GM23248 (cell line): ENCODE data around the gene CHN2. TPM values are rescaled to one million over a fixed set of nuclear protein-coding genes. Genes with fewer than 3 reads are reported as not detected.

Experiments used
- DNase-seq: peaks from one replicate; pipeline ENCODE4 v3.0.0-alpha.2; 2015
- H2AFZ ChIP-seq: fragments of 200-600 bp; sonication (generic); 2 replicates; pipeline ENCODE4 v1.6.1; 2016; ENCODE audit warnings: antibody characterized with exemption
- H3F3A ChIP-seq: fragments of 200-600 bp; sonication (generic); 2 replicates; pipeline ENCODE4 v1.6.1; 2016; ENCODE audit warnings: mild to moderate bottlenecking, antibody characterized with exemption, mixed run types; ENCODE audit not compliant: insufficient read depth
- H3K27ac ChIP-seq: fragments of 200-600 bp; sonication (generic); 2 replicates; pipeline ENCODE4 v1.5.1; 2016; ENCODE audit warnings: mild to moderate bottlenecking
- H3K27me3 ChIP-seq: fragments of 200-600 bp; sonication (generic); replicated peaks from 2 replicates; pipeline ENCODE4 v1.6.1; 2016; ENCODE audit warnings: mild to moderate bottlenecking; ENCODE audit not compliant: insufficient read depth
- H3K36me3 ChIP-seq: fragments of 200-600 bp; sonication (generic); 2 replicates; pipeline ENCODE4 v1.6.1; 2016; ENCODE audit warnings: low read depth, mild to moderate bottlenecking
- H3K4me1 ChIP-seq: fragments of 200-600 bp; sonication (generic); 2 replicates; pipeline ENCODE4 v1.6.1; 2016; ENCODE audit warnings: mild to moderate bottlenecking; ENCODE audit not compliant: insufficient read depth
- H3K4me2 ChIP-seq: fragments of 200-600 bp; sonication (generic); one replicate; pipeline ENCODE4 v1.6.1; 2016; ENCODE audit warnings: mild to moderate bottlenecking; ENCODE audit not compliant: unreplicated experiment
- H3K4me3 ChIP-seq: fragments of 200-600 bp; sonication (generic); 2 replicates; pipeline ENCODE4 v1.5.1; 2016; ENCODE audit warnings: mild to moderate bottlenecking
- H3K79me2 ChIP-seq: fragments of 200-600 bp; sonication (generic); 2 replicates; pipeline ENCODE4 v1.6.1; 2016; ENCODE audit warnings: mild to moderate bottlenecking; ENCODE audit not compliant: insufficient read depth
- H3K9ac ChIP-seq: fragments of 200-600 bp; sonication (generic); 2 replicates; pipeline ENCODE4 v1.6.1; 2016; ENCODE audit warnings: mild to moderate bottlenecking
- H3K9me2 ChIP-seq: fragments of 200-600 bp; sonication (generic); 2 replicates; pipeline ENCODE4 v1.6.1; 2016; ENCODE audit warnings: mixed run types, mild to moderate bottlenecking, moderate library complexity; ENCODE audit not compliant: insufficient read depth
- H3K9me3 ChIP-seq: fragments of 200-600 bp; sonication (generic); one replicate; pipeline ENCODE4 v1.6.1; 2017; ENCODE audit warnings: low read depth
- H4K20me1 ChIP-seq: fragments of 200-600 bp; sonication (generic); 2 replicates; pipeline ENCODE4 v1.6.0; 2016; ENCODE audit not compliant: insufficient read depth
- EZH2 ChIP-seq: fragments of 200-600 bp; sonication (generic); IDR thresholded peaks from 2 replicates; pipeline ENCODE4 v1.6.1; 2018; ENCODE audit warnings: antibody characterized with exemption, mild to moderate bottlenecking; ENCODE audit not compliant: insufficient read depth, poor library complexity, severe bottlenecking
- EZH2phosphoT487 ChIP-seq: fragments of 200-600 bp; sonication (generic); IDR thresholded peaks from 2 replicates; pipeline ENCODE4 v1.6.1; 2018; ENCODE audit warnings: antibody characterized with exemption, moderate library complexity, mild to moderate bottlenecking, low read depth; ENCODE audit not compliant: insufficient read depth
- WGBS, 2 experiments: methylation state at CpG; one replicate each; pipeline ENCODE4 v1.1.6; 2015 to 2017; ENCODE audit warnings: low lambda C conversion rate in 2 of 2, low coverage in 1 of 2; ENCODE audit errors: missing lambda C conversion rate in 2 of 2; 5-methylcytosine and 5-hydroxymethylcytosine counted together
- in situ Hi-C: fragments of 300-500 bp; cut with MboI; formaldehyde crosslinking; loops from 2 replicates; pipeline ENCODE4 v1.15.0; 2020
- polyA plus RNA-seq: library from polyadenylated mRNA; unstranded; fragments of >200 nt; fragmentation: Nextera tagmentation; extraction: Ambion mirVana; gene quantifications from 2 replicates; pipeline ENCODE4 v1.2.1, GENCODE V29; 2016
- total RNA-seq: library from RNA; depleted of rRNA; stranded (reverse); fragments of >200 nt; shearing (Covaris generic); gene quantifications from 2 replicates; pipeline ENCODE4 v1.2.3, GENCODE V29; 2014

Gene CHN2
- total and polyA plus RNA-seq, 2 experiments from 2014 or later: 1.5 to 2.3 TPM

DNA sequence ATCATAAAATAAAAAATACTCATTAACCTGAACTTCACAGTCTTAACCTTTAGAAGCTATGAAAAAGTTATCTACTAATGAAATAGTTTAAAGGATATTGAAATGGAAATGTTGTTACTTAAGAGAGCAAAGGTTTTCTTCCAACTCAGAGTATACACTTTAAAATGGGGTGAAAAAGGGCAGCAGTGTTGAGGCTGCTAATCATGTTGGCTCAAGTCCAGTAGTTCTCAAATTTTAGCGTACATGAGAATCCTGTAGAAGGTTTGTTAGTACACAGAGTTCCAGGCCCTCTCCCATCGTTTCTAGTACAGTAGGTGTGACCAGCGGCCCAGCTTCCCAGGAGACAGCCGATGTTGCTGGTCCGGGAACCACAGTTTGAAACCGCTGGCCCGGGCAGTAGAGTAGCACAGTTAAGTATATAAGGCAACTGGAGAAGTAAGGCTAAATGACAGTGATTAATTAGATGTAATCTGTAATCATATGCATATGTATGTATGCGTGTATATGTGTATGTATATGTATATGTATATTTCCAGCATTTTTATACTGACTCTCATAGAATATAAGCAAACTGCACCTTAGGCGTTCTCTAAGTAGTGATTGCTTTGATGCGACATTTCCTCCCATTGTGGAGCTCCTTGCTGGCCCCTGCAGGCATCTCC is 221.8 kb downstream of the CHN2 start:
- in situ Hi-C loops: no loop called here
- Histone ChIP-seq H4K20me1 (no peaks in the 10 kb centered on the region), H3F3A (no peaks in the 10 kb centered on the region), H3K36me3 (no peaks in the 10 kb centered on the region), H3K9me3 (no peaks in the 10 kb centered on the region), H3K4me1 (no peaks in the 10 kb centered on the region), H3K79me2 (no peaks in the 10 kb centered on the region), H3K27me3 (no peaks in the 10 kb centered on the region), H3K9me2 (no peaks in the 10 kb centered on the region), H3K9ac (no peak overlapping the region), H3K4me3 (no peak overlapping the region), H2AFZ (no peak overlapping the region), H3K4me2 (no peak overlapping the region), H3K27ac (no peak overlapping the region)
- TF ChIP-seq EZH2: no peak
- WGBS, 2 experiments: 77 to 78% methylated on average over 10 of the region's 10 CpGs
- DNase-seq: no peak

DNA sequence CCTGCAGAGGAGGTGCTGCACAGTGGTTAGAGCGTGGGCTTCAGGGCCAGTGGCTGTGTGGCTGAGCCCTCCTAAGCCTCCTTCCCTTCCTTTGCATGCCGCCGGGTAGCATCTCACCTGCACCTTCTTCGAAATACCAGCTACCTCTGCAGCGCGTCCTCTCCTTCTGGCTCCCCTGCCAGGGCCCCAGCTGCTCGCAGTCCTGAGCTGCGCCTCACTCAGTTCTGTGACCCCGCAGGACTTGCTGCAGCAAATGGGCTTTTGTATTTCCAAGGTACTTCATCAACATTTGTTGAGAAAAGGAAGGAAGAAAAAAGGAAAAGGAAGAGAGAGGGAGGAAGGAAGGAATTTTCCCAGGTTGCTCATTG is 222.3 kb downstream of the CHN2 start:
- no peak overlapping the region for H3K27ac ChIP-seq
- H3K4me1 ChIP-seq: no peaks in the 10 kb centered on the region
- H3K9me2 ChIP-seq: no peaks in the 10 kb centered on the region
- no peaks in the 10 kb centered on the region for H4K20me1 ChIP-seq
- no peak for TF ChIP-seq EZH2
- TF ChIP-seq EZH2phosphoT487: no peak
- in situ Hi-C loops: no loop called here
- no peak overlapping the region for H3K9ac ChIP-seq
- H3K9me3 ChIP-seq: no peaks in the 10 kb centered on the region
- WGBS, 2 experiments: 85 to 86% methylated on average over 9 of the region's 9 CpGs
- H3K27me3 ChIP-seq: no peaks in the 10 kb centered on the region
- H3F3A ChIP-seq: no peaks in the 10 kb centered on the region
- no peak overlapping the region for H2AFZ ChIP-seq
- no peak overlapping the region for H3K4me3 ChIP-seq
- H3K4me2 ChIP-seq: no peak overlapping the region
- DNase-seq: no peak
- H3K79me2 ChIP-seq: no peaks in the 10 kb centered on the region
- no peaks in the 10 kb centered on the region for H3K36me3 ChIP-seq

DNA sequence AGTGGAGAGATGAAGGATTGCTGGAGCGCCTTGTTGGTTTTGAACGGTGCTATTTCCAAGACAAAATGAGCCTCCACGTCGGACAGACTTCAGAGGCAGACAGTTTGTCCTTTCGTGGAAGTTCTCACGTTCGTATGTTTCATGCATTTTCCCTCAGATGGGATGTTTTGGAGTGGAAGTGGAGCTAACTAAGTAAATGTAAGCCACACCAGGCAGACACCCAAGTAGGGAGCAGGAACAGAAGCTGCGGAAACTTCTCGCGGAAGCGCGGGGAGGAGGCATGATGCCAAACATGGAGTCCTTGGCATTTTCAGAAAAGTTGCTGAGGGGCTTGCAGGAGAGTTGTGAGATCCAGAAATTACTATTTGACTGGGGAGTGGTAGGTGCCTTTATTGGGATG is 223.5 kb downstream of the CHN2 start:
- Histone ChIP-seq H3K9me2 (no peaks in the 10 kb centered on the region), H3K4me1 (no peaks in the 10 kb centered on the region), H3K4me3 (no peak overlapping the region), H3F3A (no peaks in the 10 kb centered on the region), H3K27ac (no peak overlapping the region), H3K9me3 (no peaks in the 10 kb centered on the region), H2AFZ (no peak overlapping the region), H3K36me3 (no peaks in the 10 kb centered on the region), H3K4me2 (no peak overlapping the region), H4K20me1 (no peaks in the 10 kb centered on the region), H3K79me2 (no peaks in the 10 kb centered on the region), H3K27me3 (no peaks in the 10 kb centered on the region), H3K9ac (no peak overlapping the region)
- in situ Hi-C loops: no loop called here
- 93 to 94% methylated on average over 12 of the region's 12 CpGs for WGBS, 2 experiments
- DNase-seq: no peak
- TF ChIP-seq EZH2phosphoT487 (no peak), EZH2 (no peak)

DNA sequence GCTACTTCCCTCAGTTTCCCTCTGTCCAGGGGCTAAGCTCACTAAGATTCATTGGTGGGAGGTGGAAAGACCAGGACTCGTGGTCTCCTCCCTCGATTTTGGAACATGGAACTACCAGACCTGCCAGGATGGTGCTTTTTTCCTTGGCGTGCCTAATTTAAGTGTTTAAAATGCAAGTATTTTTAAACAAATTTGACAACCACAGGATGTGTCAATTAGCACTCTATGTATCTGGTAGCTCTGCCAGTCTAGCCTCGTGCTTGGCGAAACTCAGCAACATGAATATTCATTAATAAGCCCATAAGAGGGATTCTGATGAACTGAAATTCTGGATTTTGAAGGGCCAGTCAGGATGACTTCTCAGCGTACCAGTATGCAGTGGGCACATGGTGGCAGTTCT is 224.1 kb downstream of the CHN2 start:
- Histone ChIP-seq H2AFZ (no peak overlapping the region), H3K9me2 (no peaks in the 10 kb centered on the region), H3K4me3 (no peak overlapping the region), H3K9ac (no peak overlapping the region), H3K27ac (no peak overlapping the region), H3F3A (no peaks in the 10 kb centered on the region), H3K4me2 (no peak overlapping the region), H3K79me2 (no peaks in the 10 kb centered on the region), H4K20me1 (no peaks in the 10 kb centered on the region), H3K27me3 (no peaks in the 10 kb centered on the region), H3K9me3 (no peaks in the 10 kb centered on the region), H3K36me3 (no peaks in the 10 kb centered on the region), H3K4me1 (no peaks in the 10 kb centered on the region)
- TF ChIP-seq EZH2phosphoT487 (no peak), EZH2 (no peak)
- 61 to 67% methylated on average over 6 of the region's 6 CpGs for WGBS, 2 experiments
- in situ Hi-C loops: no loop called here
- no peak for DNase-seq

DNA sequence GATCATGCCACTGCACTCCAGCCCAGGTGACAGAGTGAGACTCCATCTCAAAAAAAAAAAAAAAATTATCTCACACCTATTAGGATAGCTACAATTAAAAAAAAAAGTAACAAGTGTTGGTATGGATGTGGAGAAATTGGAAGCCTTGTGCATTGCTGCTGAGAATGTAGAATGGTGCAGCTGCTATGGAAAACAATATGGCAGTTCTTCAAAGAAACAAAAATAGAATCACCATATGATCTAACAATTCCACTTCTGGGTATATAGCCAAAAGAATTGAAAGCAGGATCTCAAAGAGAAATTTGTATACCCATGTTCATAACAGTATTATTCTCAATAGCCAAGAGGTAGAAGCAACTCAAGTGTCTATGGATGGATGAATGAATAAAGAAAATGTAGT is 225.4 kb downstream of the CHN2 start:
- DNase-seq: no peak
- Histone ChIP-seq H4K20me1 (no peaks in the 10 kb centered on the region), H3K4me3 (no peak overlapping the region), H3K79me2 (no peaks in the 10 kb centered on the region), H3K9me3 (no peaks in the 10 kb centered on the region), H3F3A (no peaks in the 10 kb centered on the region), H3K4me1 (no peaks in the 10 kb centered on the region), H3K36me3 (no peaks in the 10 kb centered on the region), H3K4me2 (no peak overlapping the region), H3K27ac (no peak overlapping the region), H3K9ac (no peak overlapping the region), H2AFZ (no peak overlapping the region), H3K27me3 (no peaks in the 10 kb centered on the region), H3K9me2 (no peaks in the 10 kb centered on the region)
- TF ChIP-seq EZH2 (no peak), EZH2phosphoT487 (no peak)
- in situ Hi-C loops: no loop called here
